ENCODE results near the gene HBG1. TPM values are rescaled to one million over a fixed set of nuclear protein-coding genes. Genes with fewer than 3 reads are reported as not detected.

Gene HBG1
- total and polyA plus RNA-seq, 2 donors from 2014 or later, result not detected

DNA sequence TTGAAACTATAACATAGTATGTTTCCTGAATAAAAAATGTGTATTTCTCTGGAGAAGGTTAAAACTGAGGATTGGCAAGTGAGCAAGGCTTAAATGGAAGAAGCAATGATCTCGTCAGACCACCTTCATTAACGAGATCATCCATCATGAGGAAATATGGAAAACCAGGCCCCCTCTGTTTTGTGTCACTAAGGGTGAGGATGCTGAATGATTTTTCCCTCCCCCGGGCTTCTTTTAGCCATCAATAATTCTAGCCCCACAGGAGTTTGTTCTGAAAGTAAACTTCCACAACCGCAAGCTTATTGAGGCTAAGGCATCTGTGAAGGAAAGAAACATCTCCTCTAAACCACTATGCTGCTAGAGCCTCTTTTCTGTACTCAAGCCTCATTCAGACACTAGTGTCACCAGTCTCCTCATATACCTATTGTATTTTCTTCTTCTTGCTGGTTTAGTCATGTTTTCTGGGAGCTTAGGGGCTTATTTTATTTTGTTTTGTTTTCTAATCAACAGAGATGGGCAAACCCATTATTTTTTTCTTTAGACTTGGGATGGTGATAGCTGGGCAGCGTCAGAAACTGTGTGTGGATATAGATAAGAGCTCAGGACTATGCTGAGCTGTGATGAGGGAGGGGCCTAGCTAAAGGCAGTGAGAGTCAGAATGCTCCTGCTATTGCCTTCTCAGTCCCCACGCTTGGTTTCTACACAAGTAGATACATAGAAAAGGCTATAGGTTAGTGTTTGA lies 25.9 kb upstream of the HBG1 start:
- FAIRE-seq, result no peak
- Histone ChIP-seq H3K4me1 (ENCODE audit: control insufficient read depth in 2 of 3, insufficient read depth in 2 of 3, low read depth in 1 of 3, low read length in 3 of 3) (no peaks in the 10 kb centered on the region), H3K27ac (ENCODE audit: low read depth in 2 of 2, low read length in 2 of 2) (no peak overlapping the region), H3K36me3 (ENCODE audit: control insufficient read depth in 2 of 3, insufficient read depth in 3 of 3, low read length in 3 of 3) (no peaks in the 10 kb centered on the region), H3K27me3 (ENCODE audit: control insufficient read depth, insufficient read depth, low read length) (no peaks in the 10 kb centered on the region), H3K9me3 (ENCODE audit: control insufficient read depth in 2 of 3, insufficient read depth in 1 of 3, low read length in 3 of 3) (no peaks in the 10 kb centered on the region), H3K4me3 (ENCODE audit: low read length in 3 of 3) (no peak overlapping the region), H3K9ac (ENCODE audit: low read length in 3 of 3) (no peak overlapping the region)
- no peak for DNase-seq
- intact Hi-C loops (cut with DNase I), result no loop called here
- TF ChIP-seq, protein P1, sequence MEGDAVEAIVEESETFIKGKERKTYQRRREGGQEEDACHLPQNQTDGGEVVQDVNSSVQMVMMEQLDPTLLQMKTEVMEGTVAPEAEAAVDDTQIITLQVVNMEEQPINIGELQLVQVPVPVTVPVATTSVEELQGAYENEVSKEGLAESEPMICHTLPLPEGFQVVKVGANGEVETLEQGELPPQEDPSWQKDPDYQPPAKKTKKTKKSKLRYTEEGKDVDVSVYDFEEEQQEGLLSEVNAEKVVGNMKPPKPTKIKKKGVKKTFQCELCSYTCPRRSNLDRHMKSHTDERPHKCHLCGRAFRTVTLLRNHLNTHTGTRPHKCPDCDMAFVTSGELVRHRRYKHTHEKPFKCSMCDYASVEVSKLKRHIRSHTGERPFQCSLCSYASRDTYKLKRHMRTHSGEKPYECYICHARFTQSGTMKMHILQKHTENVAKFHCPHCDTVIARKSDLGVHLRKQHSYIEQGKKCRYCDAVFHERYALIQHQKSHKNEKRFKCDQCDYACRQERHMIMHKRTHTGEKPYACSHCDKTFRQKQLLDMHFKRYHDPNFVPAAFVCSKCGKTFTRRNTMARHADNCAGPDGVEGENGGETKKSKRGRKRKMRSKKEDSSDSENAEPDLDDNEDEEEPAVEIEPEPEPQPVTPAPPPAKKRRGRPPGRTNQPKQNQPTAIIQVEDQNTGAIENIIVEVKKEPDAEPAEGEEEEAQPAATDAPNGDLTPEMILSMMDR (IDR thresholded peaks at IDR 0.05; ENCODE audit: borderline replicate concordance, extremely low read depth, insufficient read depth), result no peak

DNA sequence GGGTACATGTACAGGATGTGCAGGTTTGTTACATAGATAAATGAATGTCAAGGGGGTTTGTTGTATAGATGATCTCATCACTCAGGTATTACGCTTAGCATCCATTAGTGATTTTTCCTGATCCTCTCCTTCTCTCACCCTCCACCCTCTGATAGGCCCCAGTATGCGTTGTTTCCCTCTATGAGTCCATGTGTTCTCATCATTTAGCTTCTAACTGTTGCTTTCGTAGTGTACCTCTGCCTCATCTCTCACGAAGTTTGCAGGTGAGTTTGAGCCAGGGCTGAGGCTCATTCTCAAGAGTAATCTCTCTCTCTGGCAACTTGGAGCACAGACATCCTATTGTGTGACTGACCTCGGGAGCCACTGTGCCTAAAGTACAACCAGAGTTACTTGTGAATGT lies 24.7 kb upstream of the HBG1 start:
- H3K27ac ChIP-seq (ENCODE audit: low read depth in 2 of 2, low read length in 2 of 2), result no peak overlapping the region
- FAIRE-seq, result no peak
- TF ChIP-seq, protein P1 (IDR thresholded peaks at IDR 0.05; ENCODE audit: borderline replicate concordance, extremely low read depth, insufficient read depth), result no peak
- no peaks in the 10 kb centered on the region for H3K9me3 ChIP-seq (ENCODE audit: control insufficient read depth in 2 of 3, insufficient read depth in 1 of 3, low read length in 3 of 3)
- intact Hi-C loops (cut with DNase I), result no loop called here
- DNase-seq, result no peak
- no peak overlapping the region for H3K4me3 ChIP-seq (ENCODE audit: low read length in 3 of 3)
- H3K36me3 ChIP-seq (ENCODE audit: control insufficient read depth in 2 of 3, insufficient read depth in 3 of 3, low read length in 3 of 3), result no peaks in the 10 kb centered on the region
- H3K9ac ChIP-seq (ENCODE audit: low read length in 3 of 3), result no peak overlapping the region
- no peaks in the 10 kb centered on the region for H3K4me1 ChIP-seq (ENCODE audit: control insufficient read depth in 2 of 3, insufficient read depth in 2 of 3, low read depth in 1 of 3, low read length in 3 of 3)
- H3K27me3 ChIP-seq (ENCODE audit: control insufficient read depth, insufficient read depth, low read length), result no peaks in the 10 kb centered on the region

DNA sequence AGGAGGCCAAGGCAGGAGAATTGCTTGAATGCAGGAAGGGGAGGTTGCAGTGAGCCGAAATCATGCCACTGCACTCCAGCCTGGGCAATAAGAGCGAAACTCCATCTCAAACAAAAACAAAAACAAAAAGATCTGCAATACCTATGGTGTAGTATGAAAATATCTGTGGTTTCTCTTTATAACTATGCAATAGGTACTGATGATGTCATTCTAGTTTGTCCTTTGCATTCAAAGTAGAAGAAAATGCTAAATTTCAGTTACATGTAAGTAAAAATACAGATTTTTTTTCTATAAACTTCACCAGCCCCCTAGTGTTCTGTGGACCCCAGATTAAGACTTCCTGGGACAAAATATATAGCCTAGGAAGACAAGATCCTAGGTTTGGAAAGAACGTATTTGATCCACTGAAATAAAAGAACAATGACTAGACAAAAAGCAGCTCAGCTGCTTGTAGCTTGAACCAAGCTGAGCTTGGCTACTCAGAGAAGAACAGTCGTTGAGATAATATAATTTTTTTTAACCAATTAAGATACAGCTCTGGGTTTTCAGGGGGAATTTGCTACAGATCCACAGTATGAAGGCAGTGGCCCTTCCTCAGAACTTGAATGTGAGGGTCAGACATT lies 22.8 kb upstream of the HBG1 start:
- Histone ChIP-seq H3K9ac (ENCODE audit: low read length in 3 of 3) (no peak overlapping the region), H3K27ac (ENCODE audit: low read depth in 2 of 2, low read length in 2 of 2) (no peak overlapping the region), H3K36me3 (ENCODE audit: control insufficient read depth in 2 of 3, insufficient read depth in 3 of 3, low read length in 3 of 3) (no peaks in the 10 kb centered on the region), H3K4me3 (ENCODE audit: low read length in 3 of 3) (no peak overlapping the region), H3K4me1 (ENCODE audit: control insufficient read depth in 2 of 3, insufficient read depth in 2 of 3, low read depth in 1 of 3, low read length in 3 of 3) (no peaks in the 10 kb centered on the region), H3K9me3 (ENCODE audit: control insufficient read depth in 2 of 3, insufficient read depth in 1 of 3, low read length in 3 of 3) (no peaks in the 10 kb centered on the region), H3K27me3 (ENCODE audit: control insufficient read depth, insufficient read depth, low read length) (no peaks in the 10 kb centered on the region)
- intact Hi-C loops (cut with DNase I), result no loop called here
- TF ChIP-seq, protein P1 (IDR thresholded peaks at IDR 0.05; ENCODE audit: borderline replicate concordance, extremely low read depth, insufficient read depth), result no peak
- no peak for FAIRE-seq
- DNase-seq, result no peak
